Medulla oblongata (tissue), 1 donor: ENCODE measurements around the gene PFDN1.

Experiments used
- DNase-seq: peaks from one replicate; pipeline ENCODE4 v3.0.0-alpha.2; 2015; ENCODE audit errors: extremely low spot score

Gene PFDN1

GRCh38 chr5:140259500-140259899, 43.4 kb downstream of the PFDN1 start:
- no peak for DNase-seq

- DNase-seq, result no peak
Observed at GRCh38 chr5:140258873-140259272, 44.0 kb downstream of the PFDN1 start.

- no peak for DNase-seq
Observed at GRCh38 chr5:140258016-140258415, 44.9 kb downstream of the PFDN1 start.

GRCh38 chr5:140256726-140257125, 46.2 kb downstream of the PFDN1 start:
- no peak for DNase-seq

GRCh38 chr5:140255460-140256157, 47.3 kb downstream of the PFDN1 start:
- DNase-seq, result no peak

GRCh38 chr5:140253985-140254384, 48.9 kb downstream of the PFDN1 start:
- no peak for DNase-seq

- DNase-seq, result no peak
Observed at GRCh38 chr5:140252470-140253126, 50.3 kb downstream of the PFDN1 start.

GRCh38 chr5:140251527-140251973, 51.4 kb downstream of the PFDN1 start:
- peak; percentile 43 for DNase-seq

GRCh38 chr5:140250386-140250785, 52.5 kb downstream of the PFDN1 start:
- DNase-seq, result no peak

GRCh38 chr5:140249536-140249935, 53.4 kb downstream of the PFDN1 start:
- no peak for DNase-seq

GRCh38 chr5:140248414-140248813, 54.5 kb downstream of the PFDN1 start:
- no peak for DNase-seq

GRCh38 chr5:140246378-140247122, 56.4 kb downstream of the PFDN1 start:
- DNase-seq, result peak; percentile 60

GRCh38 chr5:140245926-140246325, 57.0 kb downstream of the PFDN1 start:
- DNase-seq, result no peak

- no peak for DNase-seq
Observed at GRCh38 chr5:140245341-140245740, 57.6 kb downstream of the PFDN1 start.

GRCh38 chr5:140244525-140245025, 58.3 kb downstream of the PFDN1 start:
- DNase-seq, result peak; percentile 95

- no peak for DNase-seq
Observed at GRCh38 chr5:140243706-140244250, 59.1 kb downstream of the PFDN1 start.

GRCh38 chr5:140242890-140243585, 59.9 kb downstream of the PFDN1 start:
- DNase-seq, result no peak

- DNase-seq, result no peak
Observed at GRCh38 chr5:140242099-140242498, 60.8 kb downstream of the PFDN1 start.

GRCh38 chr5:140240987-140241706, 61.8 kb downstream of the PFDN1 start:
- peak; percentile 97 for DNase-seq

- DNase-seq, result peak; percentile 75
Observed at GRCh38 chr5:140239939-140240700, 62.8 kb downstream of the PFDN1 start.
